Neural progenitor cell (in vitro differentiated cells): ENCODE measurements around the gene PTGIR. TPM values are rescaled to one million over a fixed set of nuclear protein-coding genes. Genes with fewer than 3 reads are reported as not detected.
A peak's percentile ranks its signal among the peaks of the same experiment; 100 is the strongest.

Experiments
- DNase-seq: peaks from one replicate; pipeline ENCODE4 v3.0.0-alpha.2; 2016; ENCODE audit warnings: low spot score
- H2AFZ ChIP-seq: fragments of 200-600 bp; sonication (generic); replicated peaks from 2 replicates; pipeline ENCODE4 v1.6.1; 2016; ENCODE audit warnings: antibody characterized with exemption
- H3F3A ChIP-seq: fragments of 200-600 bp; sonication (generic); 2 replicates; pipeline ENCODE4 v1.6.1; 2016; ENCODE audit warnings: antibody characterized with exemption, low read depth
- H3K27ac ChIP-seq: fragments of 200-600 bp; sonication (generic); 2 replicates; pipeline ENCODE4 v1.5.1; 2016; ENCODE audit warnings: mild to moderate bottlenecking
- H3K27me3 ChIP-seq: fragments of 200-600 bp; sonication (generic); 2 replicates; pipeline ENCODE4 v1.6.1; 2016; ENCODE audit warnings: mild to moderate bottlenecking, moderate library complexity
- H3K36me3 ChIP-seq: fragments of 200-600 bp; sonication (generic); 2 replicates; pipeline ENCODE4 v1.5.1; 2016
- H3K4me1 ChIP-seq: fragments of 200-600 bp; sonication (generic); 2 replicates; pipeline ENCODE4 v1.6.1; 2016; ENCODE audit warnings: mixed run types
- H3K4me2 ChIP-seq: fragments of 200-600 bp; sonication (generic); 2 replicates; pipeline ENCODE4 v1.6.1; 2016
- H3K4me3 ChIP-seq: fragments of 200-600 bp; sonication (generic); 2 replicates; pipeline ENCODE4 v1.5.1; 2016
- H3K79me2 ChIP-seq: fragments of 200-600 bp; sonication (generic); 2 replicates; pipeline ENCODE4 v1.6.1; 2016; ENCODE audit warnings: low read depth
- H3K9ac ChIP-seq: fragments of 200-600 bp; sonication (generic); 2 replicates; pipeline ENCODE4 v1.6.1; 2016
- H3K9me3 ChIP-seq: fragments of 200-600 bp; sonication (generic); 2 replicates; pipeline ENCODE4 v1.5.1; 2016; ENCODE audit warnings: low read depth
- H4K20me1 ChIP-seq: fragments of 200-600 bp; sonication (generic); 2 replicates; pipeline ENCODE4 v1.6.1; 2016; ENCODE audit warnings: low read depth
- H3K27ac Mint-ChIP-seq: 3 replicates; pipeline ENCODE4 v1.8.0; 2021; ENCODE audit warnings: mixed read lengths
- H3K27me3 Mint-ChIP-seq: 2 replicates; pipeline ENCODE4 v1.8.0; 2022; ENCODE audit warnings: low read depth, mild to moderate bottlenecking, inconsistent platforms, moderate library complexity, mixed read lengths; ENCODE audit not compliant: insufficient read depth
- H3K36me3 Mint-ChIP-seq: 3 replicates; pipeline ENCODE4 v1.8.0; 2021; ENCODE audit warnings: mixed read lengths
- H3K4me1 Mint-ChIP-seq: 3 replicates; pipeline ENCODE4 v1.8.0; 2021; ENCODE audit warnings: mixed read lengths
- H3K4me3 Mint-ChIP-seq: 3 replicates; pipeline ENCODE4 v1.8.0; 2021; ENCODE audit warnings: mild to moderate bottlenecking, moderate library complexity, mixed read lengths
- H3K9me3 Mint-ChIP-seq: 3 replicates; pipeline ENCODE4 v1.8.0; 2020; ENCODE audit warnings: mixed read lengths
- EZH2 ChIP-seq: fragments of 200-600 bp; sonication (generic); IDR thresholded peaks from 2 replicates; pipeline ENCODE4 v1.6.1; 2017; ENCODE audit warnings: antibody characterized with exemption, mild to moderate bottlenecking, moderate library complexity
- EZH2phosphoT487 ChIP-seq: fragments of 200-600 bp; sonication (generic); IDR thresholded peaks from 2 replicates; pipeline ENCODE4 v1.6.1; 2017; ENCODE audit warnings: antibody characterized with exemption
- total RNA-seq: library from RNA; depleted of rRNA; stranded (reverse); fragments of >200 nt; gene quantifications from 2 replicates; pipeline ENCODE4 v1.2.3, GENCODE V29; 2015; ENCODE audit warnings: low replicate concordance
- TF ChIP-seq, protein P1 (sequence below): fragments of 200-600 bp; sonication (generic); IDR thresholded peaks from 2 replicates; pipeline ENCODE4 v1.5.1; 2017; ENCODE audit warnings: antibody characterized with exemption, mild to moderate bottlenecking

Gene PTGIR
- total RNA-seq, 1 donor from 2014 or later, result not detected

DNA sequence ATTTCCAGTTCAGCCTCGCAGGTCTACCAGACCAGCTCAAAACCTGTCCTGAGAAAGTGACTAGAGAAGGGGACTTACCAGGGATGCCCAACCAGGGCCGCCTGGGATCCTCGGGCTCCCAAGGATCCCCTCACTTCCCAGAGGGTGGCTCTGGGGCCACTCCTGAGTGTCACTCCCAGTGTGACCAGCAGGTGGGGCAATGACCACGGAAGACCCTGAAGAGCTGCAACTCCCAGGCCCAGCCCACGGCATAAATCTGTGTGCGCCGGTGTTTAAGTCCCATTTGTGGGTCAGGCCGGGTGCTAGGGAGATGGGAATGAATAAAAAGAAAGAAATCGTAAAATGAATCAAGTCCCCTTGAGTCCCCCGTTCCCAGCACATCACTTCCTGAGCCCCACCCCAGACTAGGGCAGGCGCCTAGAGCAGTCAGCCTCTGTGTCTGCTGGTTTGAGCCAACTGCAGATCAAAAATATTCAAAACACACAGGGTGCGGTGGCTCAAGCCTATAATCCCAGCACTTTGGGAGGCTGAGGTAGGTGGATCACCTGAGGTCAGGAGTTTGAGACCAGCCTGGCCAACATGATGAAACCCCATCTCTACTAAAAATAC, 10.7 kb downstream of the PTGIR start:
- Mint-ChIP-seq H3K4me3 (no peak overlapping the region), H3K27ac (no peak overlapping the region), H3K4me1 (peaks cover 14% of the 10 kb centered on the region), H3K27me3 (peaks cover 8% of the 10 kb centered on the region), H3K36me3 (peaks cover 6% of the 10 kb centered on the region), H3K9me3 (no peaks in the 10 kb centered on the region)
- no peak overlapping the region for H3K9ac ChIP-seq
- H3K4me2 ChIP-seq, result no peak overlapping the region
- peaks cover 4% of the 10 kb centered on the region for H4K20me1 ChIP-seq
- H3F3A ChIP-seq, result peaks cover 5% of the 10 kb centered on the region
- peak; percentile 86 for DNase-seq
- H3K79me2 ChIP-seq, result no peaks in the 10 kb centered on the region
- H3K9me3 ChIP-seq, result no peaks in the 10 kb centered on the region
- no peak overlapping the region for H3K27ac ChIP-seq
- no peaks in the 10 kb centered on the region for H3K27me3 ChIP-seq
- H3K4me1 ChIP-seq, result no peaks in the 10 kb centered on the region
- TF ChIP-seq, protein P1, sequence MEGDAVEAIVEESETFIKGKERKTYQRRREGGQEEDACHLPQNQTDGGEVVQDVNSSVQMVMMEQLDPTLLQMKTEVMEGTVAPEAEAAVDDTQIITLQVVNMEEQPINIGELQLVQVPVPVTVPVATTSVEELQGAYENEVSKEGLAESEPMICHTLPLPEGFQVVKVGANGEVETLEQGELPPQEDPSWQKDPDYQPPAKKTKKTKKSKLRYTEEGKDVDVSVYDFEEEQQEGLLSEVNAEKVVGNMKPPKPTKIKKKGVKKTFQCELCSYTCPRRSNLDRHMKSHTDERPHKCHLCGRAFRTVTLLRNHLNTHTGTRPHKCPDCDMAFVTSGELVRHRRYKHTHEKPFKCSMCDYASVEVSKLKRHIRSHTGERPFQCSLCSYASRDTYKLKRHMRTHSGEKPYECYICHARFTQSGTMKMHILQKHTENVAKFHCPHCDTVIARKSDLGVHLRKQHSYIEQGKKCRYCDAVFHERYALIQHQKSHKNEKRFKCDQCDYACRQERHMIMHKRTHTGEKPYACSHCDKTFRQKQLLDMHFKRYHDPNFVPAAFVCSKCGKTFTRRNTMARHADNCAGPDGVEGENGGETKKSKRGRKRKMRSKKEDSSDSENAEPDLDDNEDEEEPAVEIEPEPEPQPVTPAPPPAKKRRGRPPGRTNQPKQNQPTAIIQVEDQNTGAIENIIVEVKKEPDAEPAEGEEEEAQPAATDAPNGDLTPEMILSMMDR, result peak; percentile 91
- TF ChIP-seq EZH2, result no peak
- H2AFZ ChIP-seq, result peak overlapping the region; percentile 61
- no peaks in the 10 kb centered on the region for H3K36me3 ChIP-seq
- H3K4me3 ChIP-seq, result no peak overlapping the region

DNA sequence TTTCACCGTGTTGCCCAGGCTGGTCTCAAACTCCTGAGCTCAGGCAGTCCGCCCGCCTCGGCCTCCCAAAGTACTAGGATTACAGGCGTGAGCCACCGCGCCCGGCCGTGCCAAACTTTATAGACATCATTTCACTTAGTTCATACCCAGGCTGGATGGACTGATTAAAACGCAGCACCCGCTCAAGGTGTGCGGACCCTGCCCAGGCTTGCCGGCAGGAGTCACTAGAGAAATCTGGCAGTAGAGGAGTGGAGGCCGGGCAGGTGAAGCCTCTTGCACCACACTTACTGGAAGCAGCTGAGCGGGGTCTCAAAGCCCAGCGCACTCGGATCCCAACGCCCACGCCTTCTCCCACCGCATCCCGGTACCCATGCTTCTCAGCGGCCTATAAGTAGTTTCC, 11.4 kb downstream of the PTGIR start:
- TF ChIP-seq EZH2phosphoT487 (no peak), EZH2 (no peak)
- TF ChIP-seq, protein P1, result no peak
- no peaks in the 10 kb centered on the region for H3K9me3 Mint-ChIP-seq
- peaks cover 8% of the 10 kb centered on the region for H3K27me3 Mint-ChIP-seq
- H3K9ac ChIP-seq, result no peak overlapping the region
- H3K4me1 ChIP-seq, result no peaks in the 10 kb centered on the region
- no peaks in the 10 kb centered on the region for H3K9me3 ChIP-seq
- no peak overlapping the region for H3K27ac ChIP-seq
- peaks cover 9% of the 10 kb centered on the region for H3K36me3 Mint-ChIP-seq
- DNase-seq, result no peak
- no peak overlapping the region for H3K4me3 Mint-ChIP-seq
- no peaks in the 10 kb centered on the region for H3K79me2 ChIP-seq
- H4K20me1 ChIP-seq, result peaks cover 4% of the 10 kb centered on the region
- no peaks in the 10 kb centered on the region for H3K36me3 ChIP-seq
- H3K27me3 ChIP-seq, result no peaks in the 10 kb centered on the region
- H3F3A ChIP-seq, result peaks cover 5% of the 10 kb centered on the region
- H2AFZ ChIP-seq, result no peak overlapping the region
- H3K4me1 Mint-ChIP-seq, result peaks cover 14% of the 10 kb centered on the region
- no peak overlapping the region for H3K27ac Mint-ChIP-seq
- H3K4me2 ChIP-seq, result no peak overlapping the region
- H3K4me3 ChIP-seq, result no peak overlapping the region

DNA sequence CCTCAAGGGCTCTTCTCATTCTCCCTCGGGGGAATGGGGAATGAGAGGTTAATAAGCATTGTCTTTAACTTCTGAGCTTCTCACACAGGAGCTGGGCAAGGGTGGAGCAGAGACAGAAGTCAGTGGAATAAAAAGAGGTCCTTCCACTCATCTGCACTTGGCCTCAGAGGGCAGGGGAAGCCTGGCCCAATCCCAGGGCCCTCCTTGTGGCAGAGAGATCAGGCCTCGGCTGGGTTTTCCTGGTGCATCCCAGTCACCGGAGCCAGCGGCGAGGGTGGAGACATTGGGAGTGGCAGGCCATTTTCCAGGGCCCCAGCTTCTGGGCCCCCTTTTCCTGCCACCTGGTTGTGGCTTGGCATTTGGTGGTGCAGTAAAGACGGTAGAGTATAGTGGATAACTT, 13.1 kb downstream of the PTGIR start:
- Mint-ChIP-seq H3K4me1 (peaks cover 10% of the 10 kb centered on the region), H3K27me3 (peaks cover 11% of the 10 kb centered on the region), H3K4me3 (peak overlapping the region; percentile 21), H3K27ac (no peak overlapping the region), H3K9me3 (no peaks in the 10 kb centered on the region), H3K36me3 (peaks cover 19% of the 10 kb centered on the region)
- TF ChIP-seq EZH2phosphoT487 (no peak), EZH2 (no peak)
- TF ChIP-seq, protein P1, result no peak
- Histone ChIP-seq H3K27ac (no peak overlapping the region), H3K79me2 (no peaks in the 10 kb centered on the region), H4K20me1 (peaks cover 6% of the 10 kb centered on the region), H3K4me1 (no peaks in the 10 kb centered on the region), H3K4me3 (no peak overlapping the region), H3K27me3 (no peaks in the 10 kb centered on the region), H3F3A (peaks cover 5% of the 10 kb centered on the region), H2AFZ (no peak overlapping the region), H3K4me2 (no peak overlapping the region), H3K9me3 (no peaks in the 10 kb centered on the region), H3K36me3 (no peaks in the 10 kb centered on the region), H3K9ac (no peak overlapping the region)
- DNase-seq, result no peak
